ENCODE data around the gene ZNF253.
"Not testable (repeated sequence)": the region's sequence is repeated elsewhere in the genome, so short reads cannot be mapped to it uniquely, and the experiment has no call there.

ZNF253 gene

DNA sequence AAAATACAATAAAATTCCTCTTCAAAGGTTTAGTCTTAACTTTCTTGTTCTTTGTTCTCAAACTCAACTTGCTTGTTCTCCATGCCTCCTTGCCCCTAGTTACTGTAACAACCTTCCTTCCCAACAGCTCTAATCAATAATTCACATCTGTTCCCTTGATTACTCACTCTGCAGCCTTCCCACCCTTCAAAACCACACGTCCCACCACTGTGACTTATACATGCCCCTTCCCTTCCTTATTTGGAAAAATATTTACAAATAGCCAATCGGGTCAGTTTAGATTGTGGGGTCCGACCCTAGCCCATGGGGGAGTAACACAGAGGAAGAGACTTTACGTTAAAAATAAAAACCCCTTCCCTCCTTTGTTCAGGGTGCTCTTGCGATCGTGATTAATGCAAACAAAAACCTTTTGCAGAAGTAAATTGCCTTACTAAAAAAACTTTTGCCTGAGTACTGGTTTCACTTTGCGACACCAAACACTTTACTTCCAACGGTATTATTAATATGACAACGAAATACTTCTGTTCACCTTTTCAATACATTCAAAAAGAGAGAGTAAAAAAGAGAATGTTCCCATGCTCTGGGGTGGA lies 34.6 kb downstream of the ZNF253 start:
- DNase-seq, result no peak

DNA sequence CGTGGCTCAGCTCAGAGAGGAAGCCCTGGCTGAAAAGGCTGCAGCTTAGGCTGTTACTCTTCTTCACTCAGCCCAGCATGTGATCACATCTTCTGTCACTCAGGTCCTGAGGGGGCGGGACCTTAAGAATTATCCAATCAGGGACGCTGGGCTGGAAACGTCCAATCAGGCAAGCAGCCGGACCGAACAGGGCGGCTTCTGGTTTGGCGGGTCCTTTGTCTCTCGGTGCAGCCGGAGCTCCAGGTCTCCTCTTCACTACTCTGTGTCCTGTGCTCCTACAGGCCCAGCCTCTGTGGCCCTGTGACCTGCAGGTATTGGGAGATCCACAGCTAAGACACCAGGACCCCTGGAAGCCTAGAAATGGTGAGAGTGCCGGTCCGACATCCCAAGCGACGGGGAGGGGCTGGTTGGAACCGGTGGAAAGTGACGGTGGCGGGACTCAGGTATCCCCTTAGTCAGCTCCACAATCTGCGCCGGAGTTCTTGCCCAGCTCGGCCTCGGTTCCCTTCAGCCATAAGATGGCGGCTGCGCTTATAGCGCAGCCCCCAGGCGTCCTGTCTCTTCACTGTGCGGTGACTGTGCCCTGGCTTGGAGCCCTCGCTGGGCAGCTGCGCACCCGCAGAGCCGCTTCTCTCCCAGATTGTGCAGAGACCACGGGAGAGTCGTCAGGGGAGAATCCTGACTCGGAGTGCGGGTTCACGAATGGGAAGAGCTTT lies 35.2 kb downstream of the ZNF253 start, which contains the start of gene ZNF93:
TSS of gene ZNF93 (plus strand) at position 218 of the 716 bp plus-strand sequence. CDS start at position 361, 143 bp downstream.
- peak; percentile 79 for DNase-seq

DNA sequence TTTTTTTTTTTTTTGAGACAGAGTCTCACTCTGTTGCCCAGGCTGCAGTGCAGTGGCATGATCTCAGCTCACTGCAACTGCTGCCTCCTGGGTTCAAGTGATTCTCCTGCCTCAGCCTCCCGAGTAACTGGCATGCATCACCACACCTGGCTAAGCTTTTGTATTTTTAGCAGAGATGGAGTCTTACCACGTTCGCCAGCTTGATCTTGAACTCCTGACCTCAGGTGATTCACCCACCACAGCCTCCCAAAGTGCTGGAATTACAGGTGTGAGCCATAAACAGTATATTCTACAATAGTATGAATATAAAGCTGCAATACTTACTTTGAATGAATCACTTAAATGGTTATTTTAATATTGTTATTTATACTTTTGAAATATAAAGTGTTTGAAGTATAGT lies 41.9 kb downstream of the ZNF253 start:
- DNase-seq, result not testable (repeated sequence)

DNA sequence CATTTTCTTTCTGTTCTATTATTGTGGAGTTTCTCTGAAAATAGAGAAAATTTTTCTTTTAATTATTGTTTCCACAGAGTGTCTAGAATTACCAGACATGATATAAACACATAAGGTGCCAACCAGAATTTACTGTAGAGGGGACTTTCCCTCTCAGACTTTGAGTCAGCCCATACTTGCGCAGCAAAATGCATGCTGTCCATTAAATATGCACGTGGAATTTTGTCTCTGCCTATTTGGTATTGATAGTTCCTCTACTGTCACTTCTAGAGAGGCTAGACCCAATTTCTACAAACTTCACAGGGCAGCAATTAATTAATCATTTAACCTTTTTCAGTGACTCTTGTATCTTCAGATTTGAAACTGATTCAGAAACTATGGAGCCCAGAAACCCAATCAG lies 44.0 kb downstream of the ZNF253 start:
- DNase-seq, result no peak

DNA sequence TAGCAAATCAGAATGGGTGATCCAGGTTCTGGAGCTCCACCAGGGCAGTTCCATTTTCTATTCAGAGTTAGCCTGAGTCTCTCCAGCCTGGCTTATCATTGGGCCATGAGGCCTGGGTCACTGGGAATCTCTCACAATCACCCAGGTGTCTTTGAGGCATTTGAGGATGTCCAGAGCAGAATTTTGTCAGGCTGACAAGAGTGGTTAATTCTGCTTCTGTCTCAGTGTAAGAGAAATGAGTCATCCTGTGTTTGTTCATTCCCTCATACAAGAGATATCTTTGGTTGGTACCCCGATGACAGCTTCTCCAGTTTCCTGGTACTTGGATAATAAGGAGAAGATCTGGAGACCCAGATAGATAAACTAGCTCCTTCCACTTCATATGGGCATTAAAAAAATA lies 45.5 kb downstream of the ZNF253 start:
- DNase-seq, result no peak

DNA sequence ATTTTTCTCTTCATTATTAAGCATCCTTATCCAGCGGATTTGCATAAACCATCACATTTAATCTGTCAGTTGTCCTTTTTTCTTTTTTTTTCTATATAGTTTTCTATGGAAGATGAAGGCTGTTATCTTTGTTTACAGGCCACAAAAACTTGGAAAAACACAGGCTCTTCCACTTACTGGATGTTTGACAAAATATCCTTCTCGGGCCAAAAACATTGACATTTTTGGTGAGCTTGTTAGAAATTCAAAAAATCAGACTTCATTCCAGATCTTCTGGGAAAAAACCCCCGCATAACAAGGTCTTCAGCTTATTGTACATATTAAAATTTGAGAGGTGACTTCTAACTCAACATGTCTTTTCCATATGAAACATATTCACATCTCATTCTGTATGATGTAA lies 48.9 kb downstream of the ZNF253 start:
- no peak for DNase-seq

DNA sequence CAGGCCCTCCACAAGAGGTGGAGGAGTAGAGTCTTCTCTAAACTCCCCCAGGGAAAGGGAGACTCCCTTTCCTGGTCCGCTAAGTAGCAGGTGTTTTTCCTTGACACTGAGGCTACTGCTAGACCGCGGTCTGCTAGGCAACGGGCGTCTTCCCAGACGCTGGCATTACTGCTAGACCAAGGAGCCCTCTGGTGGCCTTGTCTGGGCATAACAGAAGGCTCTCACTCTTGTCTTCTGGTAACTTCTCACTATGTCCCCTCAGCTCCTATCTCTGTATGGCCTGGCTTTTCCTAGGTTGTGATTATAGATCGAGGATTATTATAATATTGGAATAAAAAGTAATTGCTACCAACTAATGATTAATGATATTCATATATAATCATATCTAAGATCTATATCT lies 64.7 kb downstream of the ZNF253 start:
- not testable (repeated sequence) for DNase-seq

DNA sequence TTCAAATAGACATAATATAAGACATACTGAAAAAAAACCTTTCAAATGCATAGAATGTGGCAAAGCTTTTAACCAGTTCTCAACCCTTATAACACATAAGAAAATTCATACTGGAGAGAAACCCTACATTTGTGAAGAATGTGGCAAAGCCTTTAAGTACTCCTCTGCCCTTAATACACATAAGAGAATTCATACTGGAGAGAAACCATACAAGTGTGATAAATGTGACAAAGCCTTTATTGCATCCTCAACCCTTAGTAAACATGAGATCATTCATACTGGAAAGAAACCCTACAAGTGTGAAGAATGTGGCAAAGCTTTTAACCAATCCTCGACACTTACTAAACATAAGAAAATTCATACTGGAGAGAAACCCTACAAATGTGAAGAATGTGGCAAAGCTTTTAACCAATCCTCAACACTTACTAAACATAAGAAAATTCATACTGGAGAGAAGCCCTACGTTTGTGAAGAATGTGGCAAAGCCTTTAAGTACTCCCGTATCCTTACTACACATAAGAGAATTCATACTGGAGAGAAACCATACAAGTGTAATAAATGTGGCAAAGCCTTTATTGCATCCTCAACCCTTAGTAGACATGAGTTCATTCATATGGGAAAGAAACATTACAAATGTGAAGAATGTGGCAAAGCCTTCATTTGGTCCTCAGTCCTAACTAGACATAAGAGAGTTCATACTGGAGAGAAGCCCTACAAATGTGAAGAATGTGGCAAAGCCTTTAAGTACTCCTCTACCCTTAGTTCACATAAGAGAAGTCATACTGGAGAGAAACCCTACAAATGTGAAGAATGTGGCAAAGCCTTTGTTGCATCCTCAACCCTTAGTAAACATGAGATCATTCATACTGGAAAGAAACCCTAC lies 68.0 kb downstream of the ZNF253 start:
- DNase-seq, result not testable (repeated sequence)

DNA sequence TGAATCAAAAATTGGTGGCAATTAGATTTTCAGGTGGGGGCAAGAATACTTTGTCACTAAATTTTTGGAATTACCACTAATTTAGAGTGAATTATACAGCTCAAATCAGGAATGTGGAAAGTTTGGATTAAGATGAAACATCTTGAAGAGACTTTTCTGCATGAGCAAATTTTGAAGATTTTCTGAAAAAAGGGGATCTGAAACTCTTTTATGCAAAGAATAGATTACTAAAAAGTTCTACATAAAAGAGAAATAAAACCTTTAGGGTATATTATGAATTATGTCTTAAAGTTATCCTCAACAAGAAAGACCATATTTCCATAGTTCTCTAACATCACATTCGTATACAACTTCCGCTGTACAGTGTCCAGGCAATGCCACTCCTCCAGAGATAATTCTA lies 71.7 kb downstream of the ZNF253 start:
- DNase-seq, result no peak

DNA sequence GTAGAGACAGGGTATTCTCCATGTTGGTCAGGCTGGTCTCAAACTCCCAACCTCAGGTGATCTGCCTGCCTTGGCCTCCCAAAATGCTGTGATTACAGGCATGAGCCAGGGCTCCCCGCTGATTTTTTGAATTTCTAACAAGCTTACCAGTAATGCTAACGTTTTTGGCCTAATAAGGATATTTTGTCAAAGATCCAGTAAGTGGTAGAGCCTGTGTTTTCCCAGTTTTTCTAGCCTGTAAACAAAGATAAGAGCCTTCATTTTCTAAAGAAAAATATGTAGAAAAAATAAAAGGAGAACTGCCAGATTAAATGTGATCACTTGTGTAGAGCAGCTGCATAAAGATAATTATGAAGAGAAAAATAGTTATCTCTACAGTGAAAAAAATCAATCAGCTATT lies 72.8 kb downstream of the ZNF253 start:
- DNase-seq, result no peak

DNA sequence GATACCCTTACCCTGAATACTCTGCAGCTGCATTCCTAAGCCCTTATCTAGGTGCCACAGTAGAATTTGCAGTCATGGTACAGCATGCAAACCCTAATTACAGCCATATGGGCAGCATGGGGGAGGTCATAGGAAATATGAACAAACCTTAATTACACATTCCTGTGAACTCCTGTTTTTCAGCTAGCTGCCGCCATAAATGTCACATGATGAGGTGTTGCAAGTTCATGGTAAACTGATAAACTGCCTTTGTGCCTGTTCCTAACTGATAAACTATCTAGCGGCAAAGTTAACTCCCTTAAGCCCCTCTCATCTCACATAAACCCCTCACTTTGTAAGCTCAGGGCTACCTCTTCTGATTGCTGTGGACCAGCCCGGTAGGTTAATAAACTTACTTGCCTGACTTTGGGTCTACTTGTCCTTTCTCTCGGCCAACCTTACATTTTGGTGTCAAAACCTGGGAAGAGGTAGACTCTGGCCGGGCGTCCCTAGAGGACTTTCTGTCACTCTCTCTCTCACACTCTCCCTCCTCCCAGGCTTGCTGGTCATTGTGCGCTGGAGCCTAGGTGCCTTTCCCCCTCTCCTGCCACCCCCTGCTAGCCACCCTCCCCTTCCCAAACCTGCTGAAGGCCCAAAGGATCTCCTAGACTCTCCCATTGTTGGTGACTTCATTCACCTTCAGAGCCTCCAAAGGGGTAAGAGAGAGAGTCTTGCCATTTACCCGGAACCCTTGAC lies 78.3 kb downstream of the ZNF253 start:
- DNase-seq, result no peak
